Measurements from ENCODE around the gene ASH1L.
A peak's percentile ranks its signal among the peaks of the same experiment; 100 is the strongest.

The ASH1L gene

DNA sequence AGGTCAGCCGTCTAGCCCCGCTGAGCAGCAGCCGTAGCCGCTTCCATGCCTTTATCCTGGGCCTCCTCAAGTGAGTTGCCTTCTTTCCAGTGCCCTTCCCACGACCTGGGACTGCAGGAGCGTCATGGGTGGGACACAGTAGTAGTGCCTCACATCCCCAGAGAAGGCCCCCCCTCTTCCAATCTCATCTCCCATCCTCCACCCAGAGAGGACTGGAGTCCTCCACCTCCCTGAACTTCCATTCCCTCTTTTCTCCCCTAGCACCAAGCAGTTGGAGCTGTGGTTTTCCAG is 237.1 kb downstream of the ASH1L start:
- FAIRE-seq (no peak), DNase-seq (ENCODE audit: insufficient read length, low spot score) (no peak)
- no peak for TF ChIP-seq POLR2A (IDR thresholded peaks at IDR 0.05; ENCODE audit: low read depth, low read length)

DNA sequence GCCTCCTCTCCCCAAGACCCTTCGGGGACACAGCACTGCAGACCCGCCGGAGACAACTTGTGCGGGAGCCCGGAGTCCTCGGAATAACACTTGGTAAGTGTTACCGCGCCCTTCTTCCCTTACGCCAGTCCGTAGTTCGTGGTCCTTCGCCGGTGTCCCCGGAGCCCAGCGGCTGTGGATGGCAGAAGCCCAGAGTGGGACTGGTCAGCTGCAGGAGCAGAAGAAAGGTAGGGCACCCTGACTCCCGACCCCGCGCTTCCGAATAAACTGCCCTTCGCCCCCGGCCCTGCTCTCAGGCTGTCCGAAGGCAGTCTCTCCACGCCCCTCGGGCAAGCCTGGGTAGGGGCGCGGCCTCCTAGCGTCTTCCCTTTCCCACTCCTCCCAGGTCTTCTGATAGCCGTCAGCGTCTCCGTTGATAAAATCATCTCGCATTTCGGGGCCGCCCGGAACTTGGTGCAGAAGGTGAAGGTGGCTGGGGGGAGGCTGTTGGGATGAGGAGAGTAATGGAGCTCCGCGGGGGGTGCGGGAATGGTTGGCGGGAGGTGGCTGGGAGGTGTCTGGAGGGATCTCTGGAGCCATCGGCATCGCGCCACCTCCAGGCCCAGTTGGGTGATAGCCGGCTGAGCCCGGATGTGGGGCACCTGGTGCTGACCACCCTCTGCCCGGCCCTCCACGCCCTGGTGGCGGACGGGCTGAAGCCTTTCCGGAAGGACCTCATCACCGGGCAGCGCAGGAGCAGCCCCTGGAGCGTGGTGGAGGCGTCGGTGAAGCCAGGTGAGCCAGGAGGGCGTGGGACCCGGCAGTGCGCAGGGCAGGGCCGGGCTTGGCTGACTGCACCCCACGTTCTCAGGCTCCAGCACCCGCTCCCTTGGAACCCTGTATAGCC is 237.6 kb downstream of the ASH1L start:
- FAIRE-seq = no peak
- peak; percentile 68 for DNase-seq (ENCODE audit: insufficient read length, low spot score)

DNA sequence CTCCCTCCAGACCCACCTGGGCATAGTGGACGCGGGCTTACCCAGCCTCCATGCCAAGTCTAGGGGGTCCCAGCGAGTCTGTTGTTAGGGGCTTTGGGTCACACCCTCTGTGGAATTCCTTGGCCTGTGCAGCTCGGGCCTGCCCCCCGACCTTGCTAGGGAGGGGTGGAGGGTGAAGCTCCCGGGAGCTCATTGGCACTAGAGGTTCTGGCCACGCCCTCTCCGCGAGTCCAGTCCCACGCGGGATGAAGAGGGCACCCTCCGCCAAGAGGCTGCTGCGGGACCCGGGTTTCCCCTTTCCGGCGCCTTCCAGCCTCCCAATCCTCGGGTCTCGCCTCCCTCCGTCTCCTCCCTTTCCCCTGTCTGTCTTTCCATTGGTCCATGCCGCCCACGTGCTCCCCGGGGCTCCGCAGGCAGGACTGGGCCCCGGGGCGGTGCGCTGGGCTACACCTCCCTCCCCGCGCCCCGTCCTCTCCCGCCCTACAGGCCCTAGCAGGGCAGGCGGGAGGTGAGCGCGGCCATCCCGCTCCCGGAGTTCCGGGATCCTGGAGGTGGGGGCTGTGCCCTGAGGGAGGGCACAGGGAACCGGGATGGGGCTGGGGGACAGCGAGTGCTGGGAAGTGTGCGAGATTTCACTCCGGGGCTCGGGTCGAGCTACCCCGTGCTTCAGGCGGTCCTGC is 238.4 kb downstream of the ASH1L start:
- TF ChIP-seq POLR2A (IDR thresholded peaks at IDR 0.05; ENCODE audit: low read depth, low read length) = peak; percentile 91
- no peak for FAIRE-seq
- DNase-seq (ENCODE audit: insufficient read length, low spot score) = peak; percentile 94

More for the DNA sequence above, 237.6 kb downstream of the ASH1L start:
- TF ChIP-seq POLR2A (IDR thresholded peaks at IDR 0.05; ENCODE audit: low read depth, low read length) = 0 out of 2 replicates have a peak, but pooled peaks have one; percentile 18

DNA sequence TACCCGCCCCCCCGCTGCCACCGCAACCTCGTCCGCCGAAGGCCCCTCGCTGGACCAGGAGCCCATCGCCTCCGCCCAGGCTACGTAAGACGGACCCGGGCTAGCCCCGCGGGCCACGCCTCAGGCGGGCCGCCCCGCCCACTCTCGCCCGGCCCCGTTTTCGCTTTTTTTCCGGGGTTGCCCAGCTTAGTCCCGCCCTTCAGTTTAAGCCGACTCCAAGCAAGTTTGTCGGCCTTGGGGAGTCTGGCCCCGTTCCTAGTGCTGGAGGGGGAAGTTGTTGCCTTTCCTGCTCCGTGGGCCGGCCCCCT is 238.9 kb downstream of the ASH1L start:
- DNase-seq (ENCODE audit: insufficient read length, low spot score) = peak; percentile 78
- no peak for FAIRE-seq
- peak; percentile 54 for TF ChIP-seq POLR2A (IDR thresholded peaks at IDR 0.05; ENCODE audit: low read depth, low read length)

DNA sequence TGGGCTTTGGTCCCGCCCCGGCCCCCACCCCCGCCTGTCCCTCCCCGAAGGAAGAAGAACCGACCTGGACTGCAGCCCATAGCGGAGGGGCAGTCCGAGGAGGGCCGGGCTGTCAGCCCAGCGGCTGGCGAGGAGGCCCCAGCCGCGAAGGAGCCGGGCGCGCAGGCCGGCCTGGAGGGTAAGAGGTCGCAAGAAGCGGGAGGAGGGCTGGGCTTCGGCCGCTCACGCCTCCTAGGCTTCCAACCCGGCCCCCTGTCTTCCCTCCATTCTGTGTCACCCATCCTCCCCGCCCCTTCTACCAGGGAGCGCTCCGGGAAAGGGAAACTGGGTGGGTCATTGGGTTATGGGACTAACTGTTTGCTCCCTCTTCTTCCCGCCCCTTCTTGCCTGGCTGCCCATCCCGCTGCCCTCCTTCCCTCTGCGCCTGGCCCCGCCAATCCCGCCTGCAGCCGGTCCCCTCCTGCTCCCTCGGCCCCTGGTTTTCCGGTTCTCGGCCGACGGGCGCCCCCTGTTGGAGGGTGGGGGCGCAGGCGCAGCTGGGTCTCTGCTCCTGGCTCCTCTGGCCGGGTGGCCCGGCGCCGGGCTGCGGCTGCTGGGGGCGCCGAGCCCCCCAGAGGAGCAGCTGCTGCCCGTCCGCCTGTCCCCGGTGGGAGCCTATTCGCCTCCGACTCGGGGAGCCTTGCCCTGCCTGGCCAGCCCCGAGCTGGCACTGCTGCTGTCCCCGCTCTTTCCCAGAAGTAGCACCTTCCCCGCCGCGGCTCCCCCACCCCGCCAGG is 239.5 kb downstream of the ASH1L start:
- 0 out of 2 replicates have a peak, but pooled peaks have one; percentile 18 for TF ChIP-seq POLR2A (IDR thresholded peaks at IDR 0.05; ENCODE audit: low read depth, low read length)
- FAIRE-seq (no peak), DNase-seq (ENCODE audit: insufficient read length, low spot score) (peak; percentile 87)

DNA sequence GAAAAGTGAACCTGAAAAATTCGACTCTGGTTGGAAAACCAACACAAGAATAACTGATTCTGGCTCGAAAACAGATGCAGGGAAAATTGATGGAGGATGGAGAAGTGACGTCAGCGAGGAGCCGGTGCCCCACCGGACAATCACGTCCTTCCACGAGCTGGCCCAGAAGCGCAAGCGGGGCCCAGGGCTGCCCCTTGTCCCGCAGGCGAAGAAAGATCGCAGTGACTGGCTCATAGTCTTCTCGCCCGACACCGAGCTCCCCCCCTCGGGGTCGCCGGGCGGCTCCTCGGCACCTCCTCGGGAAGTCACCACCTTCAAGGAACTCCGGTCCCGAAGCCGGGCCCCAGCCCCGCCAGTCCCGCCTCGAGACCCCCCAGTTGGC is 240.0 kb downstream of the ASH1L start:
- DNase-seq (ENCODE audit: insufficient read length, low spot score) (no peak), FAIRE-seq (no peak)
- TF ChIP-seq POLR2A (IDR thresholded peaks at IDR 0.05; ENCODE audit: low read depth, low read length) = no peak

DNA sequence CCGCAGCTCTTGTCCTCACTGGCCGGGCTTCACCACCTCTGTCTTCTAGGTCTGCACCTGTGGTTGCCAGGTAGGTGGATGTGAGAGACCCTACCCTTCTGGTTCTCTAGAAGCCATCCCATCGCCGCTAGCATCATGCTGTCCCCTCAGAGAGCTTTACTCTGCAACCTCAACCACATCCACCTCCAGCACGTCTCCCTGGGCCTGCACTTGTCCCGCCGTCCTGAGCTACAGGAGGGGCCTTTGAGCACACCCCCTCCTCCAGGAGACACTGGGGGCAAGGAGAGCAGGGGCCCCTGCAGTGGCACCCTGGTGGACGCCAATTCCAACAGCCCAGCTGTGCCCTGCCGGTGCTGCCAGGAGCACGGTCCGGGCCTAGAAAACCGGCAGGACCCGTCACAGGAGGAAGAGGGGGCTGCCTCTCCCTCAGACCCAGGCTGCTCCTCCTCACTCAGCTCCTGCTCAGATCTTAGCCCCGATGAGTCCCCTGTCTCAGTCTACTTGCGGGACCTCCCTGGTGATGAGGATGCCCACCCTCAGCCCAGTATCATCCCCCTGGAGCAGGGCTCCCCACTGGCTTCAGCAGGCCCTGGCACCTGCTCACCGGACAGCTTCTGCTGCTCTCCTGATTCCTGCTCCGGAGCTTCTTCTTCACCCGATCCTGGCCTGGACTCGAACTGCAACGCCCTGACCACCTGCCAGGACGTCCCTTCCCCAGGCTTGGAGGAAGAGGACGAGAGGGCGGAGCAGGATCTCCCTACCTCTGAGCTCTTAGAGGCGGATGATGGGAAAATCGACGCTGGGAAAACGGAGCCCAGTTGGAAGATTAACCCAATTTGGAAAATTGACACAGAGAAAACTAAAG is 240.7 kb downstream of the ASH1L start:
- DNase-seq (ENCODE audit: insufficient read length, low spot score) = no peak
- no peak for FAIRE-seq
- TF ChIP-seq POLR2A (IDR thresholded peaks at IDR 0.05; ENCODE audit: low read depth, low read length) = no peak

DNA sequence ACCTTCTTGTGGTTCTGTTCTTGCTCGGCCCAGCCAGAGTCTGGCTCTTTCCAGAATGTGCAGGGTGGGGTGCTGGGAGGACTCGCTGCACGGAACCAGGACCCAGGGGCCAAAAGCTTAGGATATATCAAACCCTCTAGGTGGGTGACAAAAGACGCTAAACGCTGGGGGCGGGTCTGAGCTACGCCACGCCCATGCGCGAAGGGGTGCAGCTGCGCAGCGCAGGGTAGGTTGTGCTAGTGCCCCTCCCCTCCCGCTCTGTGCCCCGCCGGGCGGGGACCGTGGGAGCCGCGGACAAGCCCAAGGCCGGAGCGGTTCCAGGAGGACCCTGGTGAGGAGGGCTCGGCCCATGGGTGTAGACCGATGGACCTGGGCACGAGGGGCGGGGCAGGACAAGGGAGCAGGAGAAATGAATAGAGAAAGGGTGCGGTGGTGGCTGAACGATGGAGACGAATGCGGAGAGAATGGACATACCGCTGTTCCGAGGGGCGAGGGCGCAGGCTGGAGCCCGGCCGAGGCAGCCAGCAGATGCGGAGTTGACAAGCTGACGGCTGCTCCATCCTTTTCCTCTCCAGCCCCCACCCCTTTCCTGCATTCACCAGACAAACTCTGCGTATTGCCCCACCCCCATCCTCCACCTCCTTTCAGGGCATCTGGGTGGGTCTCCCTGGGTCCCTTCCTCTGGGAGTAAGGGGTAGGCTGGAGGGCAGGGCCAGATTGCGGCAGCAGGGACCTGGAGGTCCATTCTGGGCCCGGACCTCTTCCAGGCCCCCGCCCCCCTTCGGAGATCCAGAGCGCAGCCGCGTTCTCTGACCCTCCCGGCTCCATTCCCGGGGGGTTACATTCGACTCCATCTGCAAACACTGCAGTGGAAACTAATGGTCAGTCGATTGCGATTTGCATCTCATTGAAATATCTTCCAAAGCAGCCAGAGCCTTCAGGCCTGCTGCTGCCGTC is 241.7 kb downstream of the ASH1L start, which contains the start of gene RUSC1:
RUSC1 (plus strand) TSS at position 234 of the 957 bp plus-strand sequence. CDS start 880 bp downstream, outside the sequence.
- peak; percentile 24; the same call in 1 of the 2 replicates for TF ChIP-seq POLR2A (IDR thresholded peaks at IDR 0.05; ENCODE audit: low read depth, low read length)
- DNase-seq (ENCODE audit: insufficient read length, low spot score) (no peak), FAIRE-seq (no peak)

DNA sequence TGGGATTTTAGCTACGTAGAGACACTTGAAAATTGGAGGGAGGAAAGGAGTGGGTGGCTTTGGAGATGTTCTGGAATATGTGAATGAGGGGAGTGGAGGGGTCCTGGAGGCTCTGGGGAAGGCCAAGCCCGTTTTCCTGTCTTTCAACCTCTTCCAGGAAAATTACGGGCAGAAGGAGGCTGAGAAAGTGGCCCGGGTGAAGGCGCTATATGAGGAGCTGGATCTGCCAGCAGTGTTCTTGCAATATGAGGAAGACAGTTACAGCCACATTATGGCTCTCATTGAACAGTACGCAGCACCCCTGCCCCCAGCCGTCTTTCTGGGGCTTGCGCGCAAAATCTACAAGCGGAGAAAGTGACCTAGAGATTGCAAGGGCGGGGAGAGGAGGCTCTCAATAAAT is 242.4 kb downstream of the ASH1L start:
- TF ChIP-seq POLR2A (IDR thresholded peaks at IDR 0.05; ENCODE audit: low read depth, low read length) = no peak
- DNase-seq (ENCODE audit: insufficient read length, low spot score) (no peak), FAIRE-seq (no peak)

DNA sequence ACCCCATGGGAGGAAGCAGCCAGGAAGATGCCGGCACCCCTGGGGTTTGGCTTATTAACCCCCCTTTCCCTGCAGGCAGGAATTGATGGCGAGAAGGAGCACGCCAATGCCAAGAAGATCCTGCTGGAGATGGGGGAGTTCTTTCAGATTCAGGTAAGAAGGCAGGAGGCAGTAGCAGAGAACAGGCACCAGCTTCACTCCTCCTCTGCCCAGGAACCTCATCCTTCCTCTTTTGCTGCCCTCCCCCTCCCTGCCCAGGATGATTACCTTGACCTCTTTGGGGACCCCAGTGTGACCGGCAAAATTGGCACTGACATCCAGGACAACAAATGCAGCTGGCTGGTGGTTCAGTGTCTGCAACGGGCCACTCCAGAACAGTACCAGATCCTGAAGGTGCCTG is 243.1 kb downstream of the ASH1L start:
- DNase-seq (ENCODE audit: insufficient read length, low spot score) (no peak), FAIRE-seq (no peak)
- TF ChIP-seq POLR2A (IDR thresholded peaks at IDR 0.05; ENCODE audit: low read depth, low read length) = no peak

DNA sequence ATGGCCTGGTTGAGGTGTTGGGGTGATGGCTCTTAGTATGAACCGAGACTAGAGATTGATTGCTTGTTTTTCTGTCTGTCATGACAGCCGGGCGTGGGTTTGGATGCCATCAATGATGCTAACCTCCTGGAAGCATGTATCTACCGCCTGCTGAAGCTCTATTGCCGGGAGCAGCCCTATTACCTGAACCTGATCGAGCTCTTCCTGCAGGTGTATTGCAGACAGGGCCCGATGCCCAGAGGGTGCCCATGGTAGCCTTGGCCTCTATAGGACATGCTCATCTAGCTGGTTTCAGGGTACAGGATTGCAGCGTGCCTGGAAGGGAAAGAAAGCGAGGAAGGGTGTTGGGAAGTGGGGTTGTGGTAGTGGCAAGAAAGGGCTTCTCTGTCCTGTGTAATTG is 244.5 kb downstream of the ASH1L start:
- no peak for FAIRE-seq
- no peak for DNase-seq (ENCODE audit: insufficient read length, low spot score)
- TF ChIP-seq POLR2A (IDR thresholded peaks at IDR 0.05; ENCODE audit: low read depth, low read length) = no peak

DNA sequence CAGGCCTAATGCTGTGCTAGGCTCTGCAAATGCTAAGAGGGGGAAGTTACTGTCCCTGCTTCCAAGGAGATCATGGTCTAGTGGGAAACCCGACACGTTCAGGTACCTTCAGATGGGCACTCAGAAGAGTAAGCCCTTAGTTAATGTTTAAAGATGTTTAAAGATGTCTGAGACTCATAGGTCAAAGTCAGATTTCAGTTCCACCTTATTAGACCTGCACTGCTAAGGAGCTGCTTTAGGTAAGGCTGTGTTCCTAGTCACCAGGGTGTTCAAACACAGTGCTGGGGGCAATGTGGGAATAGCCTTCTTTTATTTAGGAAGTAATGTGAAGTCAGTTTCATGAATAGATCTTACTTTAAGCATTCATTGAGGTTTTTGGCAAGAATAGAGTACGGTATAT is 245.7 kb downstream of the ASH1L start:
- DNase-seq (ENCODE audit: insufficient read length, low spot score) = no peak
- no peak for FAIRE-seq
- no peak for TF ChIP-seq POLR2A (IDR thresholded peaks at IDR 0.05; ENCODE audit: low read depth, low read length)
